Liver (tissue), 9 donors: ENCODE measurements around the gene DNAJB13. TPM values are rescaled to one million over a fixed set of nuclear protein-coding genes. Genes with fewer than 3 reads are reported as not detected.

Source experiments
- DNase-seq: peaks from one replicate; pipeline ENCODE4 v3.0.0-alpha.2; 2017; ENCODE audit warnings: low spot score
- H3K27ac ChIP-seq, 2 donors: one replicate each; pipeline ENCODE4 v1.7.0; 2013; ENCODE audit warnings: inconsistent platforms in 2 of 2, low read length in 2 of 2, control low read depth in 1 of 2, low read depth in 1 of 2, mild to moderate bottlenecking in 1 of 2
- H3K27me3 ChIP-seq, 4 donors: one replicate each; pipeline versions ENCODE4 v1.6.1 to v1.7.0; 2013; ENCODE audit warnings: low read length in 3 of 4, inconsistent platforms in 1 of 4, mild to moderate bottlenecking in 1 of 4, moderate library complexity in 1 of 4; ENCODE audit not compliant: control insufficient read depth in 4 of 4, insufficient read depth in 4 of 4
- H3K36me3 ChIP-seq, 4 donors: one replicate each; pipeline versions ENCODE4 v1.6.1 to v1.7.0; 2013; ENCODE audit warnings: low read length in 3 of 4, mild to moderate bottlenecking in 3 of 4, low read depth in 1 of 4, moderate library complexity in 1 of 4; ENCODE audit not compliant: control insufficient read depth in 4 of 4, insufficient read depth in 3 of 4
- H3K4me1 ChIP-seq, 4 donors: one replicate each; pipeline versions ENCODE4 v1.6.1 to v1.7.0; 2013; ENCODE audit warnings: low read length in 3 of 4, mild to moderate bottlenecking in 3 of 4, moderate library complexity in 1 of 4; ENCODE audit not compliant: control insufficient read depth in 4 of 4, insufficient read depth in 4 of 4
- H3K4me3 ChIP-seq, 3 donors: one replicate each; pipeline versions ENCODE4 v1.6.1 to v1.7.0; 2013; ENCODE audit warnings: low read length in 3 of 3, control low read depth in 1 of 3, low read depth in 1 of 3, mild to moderate bottlenecking in 1 of 3
- H3K9ac ChIP-seq, 2 donors: one replicate each; pipeline ENCODE4 v1.7.0; 2013; ENCODE audit warnings: low read length in 2 of 2, mild to moderate bottlenecking in 2 of 2, moderate library complexity in 2 of 2, control low read depth in 1 of 2, low read depth in 1 of 2
- H3K9me3 ChIP-seq, 4 donors: one replicate each; pipeline versions ENCODE4 v1.6.1 to v1.7.0; 2013; ENCODE audit warnings: low read length in 3 of 4; ENCODE audit not compliant: control insufficient read depth in 4 of 4
- ATF3 ChIP-seq: IDR thresholded peaks from 2 replicates; pipeline ENCODE4 v1.6.1; 2016; ENCODE audit warnings: antibody characterized with exemption
- CTCF ChIP-seq: fragments of 150-350 bp; IDR thresholded peaks from 2 replicates; pipeline ENCODE4 v1.5.1; 2017; ENCODE audit warnings: improper control_type of control experiment, low read depth, low read length; ENCODE audit not compliant: missing input control
- EGR1 ChIP-seq, 2 donors: IDR thresholded peaks; 2 replicates each; pipeline ENCODE4 v1.6.1; 2016 to 2018; ENCODE audit warnings: antibody characterized with exemption in 2 of 2, low read depth in 2 of 2
- FOXA1 ChIP-seq: IDR thresholded peaks from 2 replicates; pipeline ENCODE4 v1.6.1; 2016; ENCODE audit warnings: antibody characterized with exemption
- FOXA2 ChIP-seq: IDR thresholded peaks from 2 replicates; pipeline ENCODE4 v1.6.1; 2016; ENCODE audit warnings: antibody characterized with exemption
- GABPA ChIP-seq, 2 donors: IDR thresholded peaks in 1 of 2; conservative IDR thresholded peaks in 1 of 2; 2 replicates each; pipeline ENCODE4 v1.6.1; 2016; ENCODE audit warnings: antibody characterized with exemption in 2 of 2, mild to moderate bottlenecking in 1 of 2, moderate library complexity in 1 of 2
- HNF4A ChIP-seq, 2 donors: conservative IDR thresholded peaks; 2 replicates each; pipeline ENCODE4 v1.6.1; 2016; ENCODE audit warnings: antibody characterized with exemption in 2 of 2, mild to moderate bottlenecking in 2 of 2
- HNF4G ChIP-seq: IDR thresholded peaks from 2 replicates; pipeline ENCODE4 v1.6.1; 2016; ENCODE audit warnings: antibody characterized with exemption
- JUND ChIP-seq, 2 donors: IDR thresholded peaks; 2 replicates each; pipeline ENCODE4 v1.6.1; 2016; ENCODE audit warnings: antibody characterized with exemption in 2 of 2
- MAX ChIP-seq: IDR thresholded peaks from 2 replicates; pipeline ENCODE4 v1.6.1; 2016; ENCODE audit warnings: antibody characterized with exemption
- NR2F2 ChIP-seq: IDR thresholded peaks from 2 replicates; pipeline ENCODE4 v1.6.1; 2016; ENCODE audit warnings: antibody characterized with exemption
- RAD21 ChIP-seq, 2 donors: IDR thresholded peaks; 2 replicates each; pipeline ENCODE4 v1.6.1; 2016; ENCODE audit warnings: antibody characterized with exemption in 2 of 2, mild to moderate bottlenecking in 2 of 2
- REST ChIP-seq: IDR thresholded peaks from 2 replicates; pipeline ENCODE4 v1.6.1; 2016; ENCODE audit warnings: antibody characterized with exemption, mild to moderate bottlenecking
- RXRA ChIP-seq, 2 donors: IDR thresholded peaks; 2 replicates each; pipeline ENCODE4 v1.6.1; 2017 to 2018; ENCODE audit warnings: antibody characterized with exemption in 2 of 2, mild to moderate bottlenecking in 1 of 2
- SP1 ChIP-seq: IDR thresholded peaks from 2 replicates; pipeline ENCODE4 v1.6.1; 2018; ENCODE audit warnings: antibody characterized with exemption, mild to moderate bottlenecking
- TAF1 ChIP-seq: conservative IDR thresholded peaks from 2 replicates; pipeline ENCODE4 v1.6.1; 2016; ENCODE audit warnings: antibody characterized with exemption, mild to moderate bottlenecking
- YY1 ChIP-seq: IDR thresholded peaks from 2 replicates; pipeline ENCODE4 v1.6.1; 2016; ENCODE audit warnings: antibody characterized with exemption, mild to moderate bottlenecking
- ZBTB33 ChIP-seq: IDR thresholded peaks from 2 replicates; pipeline ENCODE4 v1.6.1; 2016; ENCODE audit warnings: antibody characterized with exemption
- WGBS: extraction: QIAGEN DNeasy Blood & Tissue Kit; methylation state at CpG from one replicate; pipeline ENCODE4 v1.1.7; 2013; 5-methylcytosine and 5-hydroxymethylcytosine counted together
- polyA plus RNA-seq, 2 donors: library from polyadenylated mRNA; stranded (reverse) in 1 of 2; unstranded in 1 of 2; fragments of 200-250 nt in 1 of 2; fragments of >200 nt in 1 of 2; fragmentation: Nextera tagmentation in 1 of 2; extraction: Ambion mirVana in 1 of 2; gene quantifications; one replicate each; pipeline versions ENCODE4 v1.2.1 to v1.2.3, GENCODE V29; 2013 to 2015
- total RNA-seq, 2 donors: library from RNA; depleted of rRNA; stranded (reverse); fragments of >200 nt; gene quantifications; one replicate each; pipeline ENCODE4 v1.2.3, GENCODE V29; 2014
- donor health status: healthy.
- donor health status: healthy.
- donor health status: healthy.
- donor health status: healthy.
- donor health status: healthy.

The DNAJB13 gene
- total and polyA plus RNA-seq, 4 donors: 0.08 TPM; not detected in 3

- H3K27ac ChIP-seq: no peak overlapping the region
- H3K9me3 ChIP-seq: no peaks in the 10 kb centered on the region
- 77% methylated on average over 8 of the region's 8 CpGs for WGBS
- no peak overlapping the region for H3K9ac ChIP-seq
- peaks cover 0 to 6% (median 1%) of the 10 kb centered on the region in 4 donors for H3K4me1 ChIP-seq
- no peak for TF ChIP-seq HNF4A (conservative IDR thresholded peaks at IDR 0.05)
- no peak for TF ChIP-seq FOXA1
- TF ChIP-seq ATF3: no peak
- TF ChIP-seq NR2F2: no peak
- no peak for TF ChIP-seq GABPA (IDR thresholded peaks at IDR 0.05 in 1 of 2, conservative IDR thresholded peaks at IDR 0.05 in 1 of 2)
- no peak for TF ChIP-seq RXRA (IDR thresholded peaks at IDR 0.05)
- TF ChIP-seq HNF4G: no peak
- TF ChIP-seq RAD21 (IDR thresholded peaks at IDR 0.05): no peak
- TF ChIP-seq ZBTB33: no peak
- no peak for TF ChIP-seq REST
- TF ChIP-seq SP1: no peak
- no peak for TF ChIP-seq JUND (IDR thresholded peaks at IDR 0.05)
- no peak for TF ChIP-seq EGR1 (IDR thresholded peaks at IDR 0.05; ENCODE audit: low read depth in 2 of 2)
- no peak for DNase-seq
- no peaks in the 10 kb centered on the region for H3K27me3 ChIP-seq
- H3K36me3 ChIP-seq: no peaks in the 10 kb centered on the region
- H3K4me3 ChIP-seq: no peak overlapping the region
These were observed 13.0 kb downstream of the DNAJB13 start for GRCh38 chr11:73963861-73964260.

- Histone ChIP-seq H3K9ac (no peak overlapping the region), H3K27ac (no peak overlapping the region), H3K27me3 (no peaks in the 10 kb centered on the region), H3K4me3 (no peak overlapping the region), H3K9me3 (no peaks in the 10 kb centered on the region), H3K36me3 (no peaks in the 10 kb centered on the region), H3K4me1 (peaks cover 0 to 6% (median 1%) of the 10 kb centered on the region in 4 donors)
- 74% methylated on average over 10 of the region's 10 CpGs for WGBS
- DNase-seq: no peak
- TF ChIP-seq HNF4G: no peak
- no peak for TF ChIP-seq ZBTB33
- no peak for TF ChIP-seq CTCF
- no peak for TF ChIP-seq FOXA1
- no peak for TF ChIP-seq RAD21 (IDR thresholded peaks at IDR 0.05)
- TF ChIP-seq HNF4A (conservative IDR thresholded peaks at IDR 0.05): no peak
- TF ChIP-seq TAF1: no peak
- TF ChIP-seq RXRA (IDR thresholded peaks at IDR 0.05): no peak
- no peak for TF ChIP-seq GABPA (IDR thresholded peaks at IDR 0.05 in 1 of 2, conservative IDR thresholded peaks at IDR 0.05 in 1 of 2)
- no peak for TF ChIP-seq REST
- TF ChIP-seq MAX: no peak
- TF ChIP-seq NR2F2: no peak
- TF ChIP-seq YY1: no peak
- no peak for TF ChIP-seq FOXA2
These were observed 14.4 kb downstream of the DNAJB13 start for GRCh38 chr11:73965076-73965763.
